HT-29 (cell line): Measurements from ENCODE around the gene CAPN14. TPM values are rescaled to one million over a fixed set of nuclear protein-coding genes. Genes with fewer than 3 reads are reported as not detected.

Experiments used
- DNase-seq: peaks from one replicate; pipeline ENCODE4 v3.0.0-alpha.2; 2015; ENCODE audit warnings: low spot score
- total RNA-seq: library from RNA; depleted of rRNA; stranded (reverse); fragments of >200 nt; shearing (Covaris generic); gene quantifications from 2 replicates; pipeline ENCODE4 v1.2.3, GENCODE V29; 2014

CAPN14 gene
- total RNA-seq, 1 experiment from 2014 or later = not detected

DNA sequence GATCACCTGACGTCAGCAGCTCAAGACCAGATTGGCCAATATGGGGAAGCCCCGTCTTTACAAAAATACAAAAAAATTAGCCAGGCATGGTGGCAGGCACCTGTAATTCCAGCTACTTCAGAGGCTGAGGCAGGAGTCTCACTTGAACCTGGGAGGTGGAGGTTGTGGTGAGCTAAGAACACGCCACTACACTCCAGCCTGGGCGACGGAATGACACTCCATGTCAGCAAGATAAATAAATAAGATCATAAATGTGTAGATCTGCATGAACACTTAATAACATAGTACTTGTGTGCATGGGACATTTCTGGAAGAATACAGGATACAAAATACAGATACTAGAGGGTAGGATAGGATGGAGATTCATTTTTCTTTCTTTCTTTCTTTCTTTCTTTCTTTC, 25.7 kb upstream of the CAPN14 start:
- no peak for DNase-seq

DNA sequence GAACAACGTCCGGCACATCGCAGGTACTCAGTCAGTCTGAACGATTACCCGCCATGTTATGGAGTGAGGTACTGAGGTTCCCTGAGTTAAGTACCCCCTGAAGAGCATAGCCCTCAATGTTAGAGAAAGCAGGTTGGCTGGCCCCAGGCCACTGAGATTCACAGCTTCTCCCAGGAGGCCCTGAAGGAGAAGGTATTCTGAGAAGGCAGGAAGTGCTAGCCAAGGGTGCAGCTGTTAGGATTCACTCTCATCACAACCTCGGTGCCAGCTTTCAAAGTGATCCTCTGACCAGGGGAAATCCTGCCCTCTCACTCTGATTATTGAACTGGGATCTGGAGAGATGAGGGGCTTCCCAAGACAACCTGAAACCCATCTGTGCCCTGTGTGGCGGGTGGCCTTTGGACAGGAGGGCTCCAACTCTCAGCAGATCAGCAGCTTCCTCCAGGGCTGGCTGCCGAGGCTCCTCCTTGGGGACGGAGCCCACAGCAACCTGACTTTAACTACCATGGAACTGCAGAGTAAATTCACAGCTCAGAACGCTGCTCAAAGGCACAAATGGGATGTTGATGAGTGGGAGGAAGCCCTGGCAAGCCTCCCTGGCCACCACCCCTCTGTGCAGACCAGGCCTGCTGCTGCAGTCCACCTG, 24.4 kb upstream of the CAPN14 start:
- DNase-seq = no peak

DNA sequence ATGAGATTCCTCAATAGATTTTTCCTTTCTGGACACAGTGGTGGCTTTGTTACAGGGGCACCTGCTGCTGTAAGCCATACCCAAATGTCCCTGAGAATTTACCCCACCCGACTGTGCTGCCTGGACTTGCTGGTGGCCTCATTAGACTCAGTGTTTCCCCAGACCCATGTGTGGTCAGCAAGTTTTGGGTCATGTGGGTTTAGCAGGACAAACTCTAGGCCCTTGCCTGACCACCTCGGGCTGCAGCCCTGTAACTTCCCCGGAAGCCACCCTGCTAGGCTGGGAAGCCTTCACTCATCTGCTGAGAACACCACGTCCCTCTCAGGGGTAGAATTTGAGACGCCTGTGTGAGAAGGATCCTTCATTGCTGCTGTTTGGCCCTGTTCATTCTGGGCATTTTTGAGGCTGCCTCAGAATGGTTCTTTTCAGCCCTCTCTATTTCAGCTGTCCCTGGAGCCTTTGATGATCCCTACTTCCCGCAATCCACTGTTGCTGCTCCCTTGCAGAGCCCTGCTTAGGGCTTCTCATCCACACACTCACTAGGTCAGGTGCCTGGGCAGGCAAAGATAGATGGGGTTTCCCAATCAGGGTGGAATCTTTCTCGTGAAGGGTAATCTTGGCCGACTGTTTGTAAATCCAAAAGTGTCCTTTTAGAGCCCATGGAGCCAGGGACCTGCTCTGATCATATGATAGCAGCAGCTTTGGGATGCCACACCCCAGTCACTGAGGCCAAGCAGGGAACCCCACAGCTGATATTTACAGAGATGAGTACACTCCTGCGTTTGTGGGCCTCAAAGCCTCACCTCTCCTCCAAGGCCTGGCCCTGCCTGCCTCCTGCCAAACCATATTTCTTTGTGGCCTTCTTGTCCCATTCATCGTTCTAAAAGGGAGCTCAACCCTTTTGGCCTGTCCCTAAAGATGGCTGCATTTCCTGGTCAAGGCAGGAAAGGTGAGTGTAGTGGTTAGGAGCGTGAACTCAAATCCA, 23.4 kb upstream of the CAPN14 start:
- no peak for DNase-seq

DNA sequence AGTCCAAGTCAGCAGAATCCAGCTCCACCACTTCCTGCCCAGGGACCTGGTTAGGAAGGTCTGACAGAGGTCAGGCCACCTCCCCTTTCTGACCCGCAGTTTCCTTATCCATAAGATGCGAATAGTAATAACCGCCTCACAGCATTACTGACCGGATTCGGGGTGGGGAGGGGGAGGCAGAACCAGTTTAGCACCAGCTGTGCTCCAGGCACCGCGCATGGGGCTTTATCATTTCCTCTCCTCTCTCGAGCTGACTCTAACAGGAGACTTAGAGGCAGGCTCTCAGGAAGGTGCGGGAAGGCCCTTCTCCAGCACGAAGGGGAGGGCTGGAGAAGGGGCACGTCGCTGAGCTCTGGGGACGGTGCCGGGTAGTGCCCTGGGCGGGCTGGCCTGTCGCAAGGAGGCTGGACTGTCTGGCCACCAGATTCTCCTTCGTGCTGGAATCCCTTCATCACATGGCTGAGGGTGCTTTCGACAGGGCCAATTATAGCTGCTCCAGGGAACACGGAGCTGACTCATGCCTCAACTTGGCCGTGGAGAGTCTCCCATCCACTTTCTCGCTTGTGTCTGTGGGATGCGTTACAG, 22.4 kb upstream of the CAPN14 start:
- DNase-seq = no peak

DNA sequence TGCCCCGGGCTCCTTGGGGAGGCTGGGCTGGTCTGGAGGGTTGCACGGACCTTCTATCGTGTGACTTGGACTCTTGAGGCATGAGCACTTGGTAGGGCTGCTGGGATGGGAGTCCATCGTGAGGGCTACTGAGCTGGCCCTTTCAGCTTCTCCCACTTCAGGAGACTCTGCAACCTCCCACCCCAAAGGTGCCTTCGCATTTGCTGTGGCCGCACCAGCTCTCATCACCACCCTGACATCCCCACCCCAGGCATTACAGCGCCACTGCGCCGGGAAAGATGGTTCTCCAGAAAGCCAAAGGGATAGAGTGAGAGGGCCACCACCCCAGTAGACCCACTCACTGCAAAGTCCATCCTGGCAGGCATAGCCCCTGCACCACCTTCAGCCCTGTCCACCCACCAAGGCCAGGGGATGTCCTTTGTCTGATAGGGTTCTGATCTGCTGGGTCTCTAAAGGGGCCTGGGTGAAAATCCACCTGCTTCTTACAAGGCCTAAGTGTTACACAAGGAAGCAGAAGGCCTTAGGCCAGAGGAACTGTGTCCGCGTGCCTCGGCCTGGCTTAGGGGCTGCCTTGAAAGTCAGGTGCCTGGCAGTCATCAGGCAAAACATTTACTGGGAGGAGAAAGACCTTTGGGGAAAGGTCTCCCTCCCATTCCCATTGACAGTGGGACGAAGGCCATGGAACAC, 21.7 kb upstream of the CAPN14 start:
- DNase-seq = no peak

DNA sequence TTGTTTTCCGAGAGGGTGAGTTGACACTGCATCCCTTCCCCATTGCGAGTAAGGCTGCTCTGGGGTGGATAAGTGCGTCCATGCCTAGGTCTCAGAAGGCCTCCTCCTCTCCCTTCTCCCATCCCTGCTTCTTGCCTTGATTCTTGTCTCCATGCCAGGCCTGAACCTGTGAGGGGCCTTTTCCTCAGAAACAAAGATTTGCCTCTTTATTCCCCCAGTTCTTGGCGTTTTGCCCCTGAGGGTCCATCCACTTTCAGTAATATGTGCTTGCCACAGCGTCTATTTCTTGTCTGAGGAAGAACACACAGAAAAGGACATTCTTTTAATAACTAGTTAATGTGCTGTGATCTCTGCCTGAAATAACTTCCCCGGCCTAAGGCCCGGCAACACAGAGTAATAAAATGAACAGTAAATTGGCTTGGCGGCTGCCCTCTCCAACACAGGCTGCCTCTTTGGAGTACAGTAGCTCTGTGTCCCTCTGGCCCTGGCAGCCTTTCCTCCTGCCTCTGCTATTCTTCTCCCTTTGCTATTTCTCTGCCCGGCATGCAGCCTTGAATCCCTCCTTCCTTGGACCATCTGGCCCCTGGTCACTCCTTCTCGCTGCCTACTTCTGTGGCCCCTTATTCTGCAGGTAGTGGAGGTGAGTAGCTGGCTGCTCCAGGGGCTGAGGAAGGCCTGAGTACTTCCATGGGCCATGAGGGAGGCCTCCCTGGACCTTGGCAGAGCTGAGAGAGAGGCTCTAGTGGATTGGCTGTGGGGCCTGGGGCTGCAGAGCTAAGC, 21.0 kb upstream of the CAPN14 start:
- no peak for DNase-seq

DNA sequence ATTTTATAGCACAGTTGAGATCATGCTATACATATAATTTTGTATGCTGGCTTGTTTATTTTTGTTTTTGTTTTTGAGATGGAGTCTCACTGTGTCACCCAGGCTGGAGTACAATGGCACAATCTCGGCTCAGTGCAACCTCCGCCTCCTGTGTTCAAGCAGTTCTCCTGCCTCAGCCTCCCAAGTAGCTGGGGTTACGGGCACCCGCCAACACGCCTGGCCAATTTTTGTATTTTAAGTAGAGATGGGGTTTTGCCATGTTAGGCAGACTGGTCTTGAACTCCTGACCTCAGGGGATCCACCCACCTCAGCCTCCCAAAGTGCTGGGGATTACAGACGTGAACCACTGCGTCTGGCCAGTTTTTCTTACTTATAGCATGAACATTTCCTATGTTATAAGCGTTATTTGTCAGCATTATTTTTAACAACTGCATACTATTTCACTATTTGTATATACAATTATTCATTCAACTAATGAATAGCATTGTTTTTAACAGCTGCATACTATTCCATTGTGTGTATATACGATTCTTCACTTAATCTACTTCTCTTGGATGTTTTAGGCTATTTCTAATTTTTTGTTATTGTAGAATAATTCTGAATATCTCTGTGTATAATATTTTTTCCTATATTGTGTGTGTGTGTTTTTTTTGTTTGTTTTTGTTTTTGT, 20.2 kb upstream of the CAPN14 start:
- no peak for DNase-seq

DNA sequence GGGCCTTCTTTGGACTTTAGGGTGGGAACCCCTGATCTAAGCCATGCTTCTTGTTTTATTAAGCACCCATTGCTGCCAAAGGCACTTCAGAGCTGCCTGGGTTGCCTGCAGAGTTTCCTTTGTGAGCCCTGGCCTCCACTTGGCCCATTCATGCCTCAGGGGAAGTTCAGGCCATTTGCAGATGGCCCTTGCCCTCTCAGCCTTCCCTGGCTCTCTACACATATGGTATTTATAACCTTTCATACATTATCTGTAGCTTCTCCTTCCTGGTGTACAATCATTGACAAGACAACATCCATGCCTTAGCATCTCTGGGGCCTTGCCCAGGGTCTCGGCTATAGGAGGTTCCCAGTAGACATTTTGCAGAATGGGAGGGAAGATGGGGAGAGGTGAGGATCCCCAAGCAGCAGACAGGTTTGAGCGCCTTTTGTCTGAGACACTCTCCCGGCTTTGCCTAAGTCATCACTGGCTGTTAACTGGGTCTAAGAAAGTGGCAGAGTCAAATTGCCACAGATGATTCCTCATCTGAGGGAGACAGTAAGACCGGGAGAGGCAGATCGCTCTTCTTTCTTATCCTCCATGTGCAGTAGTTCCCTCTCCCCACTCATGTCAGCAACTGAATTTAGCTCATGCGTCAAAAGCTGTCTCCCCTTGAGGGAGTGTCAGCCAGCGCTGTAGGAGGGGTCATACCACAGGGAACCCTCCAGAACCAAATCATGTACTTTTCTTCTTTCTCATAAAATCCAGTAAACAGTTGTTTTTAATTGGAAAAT, 19.3 kb upstream of the CAPN14 start:
- DNase-seq = no peak

DNA sequence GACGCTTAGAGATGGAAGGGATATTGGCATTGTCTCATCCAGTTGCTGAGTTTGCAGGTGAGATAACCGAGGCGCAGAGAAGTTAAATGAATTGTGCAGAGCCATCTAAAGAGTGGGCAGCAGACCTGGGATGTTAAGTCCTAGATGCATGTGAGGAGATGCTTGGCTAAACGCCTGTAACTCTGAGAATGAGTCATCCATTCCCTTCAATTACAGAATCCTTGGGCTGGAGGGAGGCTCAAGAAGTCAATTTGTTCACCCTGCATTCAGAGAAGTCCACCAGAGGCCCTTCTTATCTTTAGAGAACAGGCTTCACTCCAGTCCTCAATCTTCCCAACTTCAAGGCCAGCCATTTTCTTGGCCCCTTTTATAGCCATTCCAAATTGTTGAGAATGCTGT, 18.2 kb upstream of the CAPN14 start:
- DNase-seq = no peak

DNA sequence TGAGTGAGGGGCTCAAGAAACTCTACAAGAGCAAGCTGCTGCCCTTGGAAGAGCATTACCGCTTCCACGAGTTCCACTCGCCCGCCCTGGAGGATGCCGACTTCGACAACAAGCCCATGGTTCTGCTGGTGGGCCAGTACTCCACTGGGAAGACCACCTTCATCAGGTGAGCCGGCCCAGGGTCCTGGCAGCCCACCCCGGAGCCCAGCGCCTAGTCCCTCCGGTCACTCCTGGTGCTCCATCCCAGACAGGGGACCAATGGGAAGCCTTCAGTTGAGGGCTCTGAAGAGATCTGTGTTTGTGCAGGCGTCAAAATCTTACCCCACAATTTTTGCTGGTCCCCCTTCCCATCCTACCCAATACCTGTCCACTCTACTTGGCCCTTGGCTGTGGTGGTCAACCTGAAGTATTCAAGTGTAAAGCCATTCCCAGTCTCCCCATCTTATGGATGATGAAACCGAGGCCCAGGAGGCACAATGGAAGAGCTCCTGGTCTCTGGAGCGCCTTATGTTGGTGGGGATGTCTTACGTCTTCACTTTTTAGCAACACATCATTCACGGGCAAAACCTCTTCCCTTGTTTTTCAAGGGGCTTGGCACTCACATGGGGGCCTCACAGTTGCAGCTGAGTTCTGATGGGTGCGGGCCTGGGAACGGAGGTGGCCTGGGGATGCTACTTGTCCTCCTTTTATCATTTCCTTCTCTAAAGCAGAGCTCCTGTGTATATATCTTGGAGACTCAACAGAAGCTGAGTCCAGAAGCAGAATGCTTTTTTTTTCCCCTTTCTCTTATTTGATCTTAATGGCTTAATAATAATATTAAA, 17.6 kb upstream of the CAPN14 start:
- no peak for DNase-seq

DNA sequence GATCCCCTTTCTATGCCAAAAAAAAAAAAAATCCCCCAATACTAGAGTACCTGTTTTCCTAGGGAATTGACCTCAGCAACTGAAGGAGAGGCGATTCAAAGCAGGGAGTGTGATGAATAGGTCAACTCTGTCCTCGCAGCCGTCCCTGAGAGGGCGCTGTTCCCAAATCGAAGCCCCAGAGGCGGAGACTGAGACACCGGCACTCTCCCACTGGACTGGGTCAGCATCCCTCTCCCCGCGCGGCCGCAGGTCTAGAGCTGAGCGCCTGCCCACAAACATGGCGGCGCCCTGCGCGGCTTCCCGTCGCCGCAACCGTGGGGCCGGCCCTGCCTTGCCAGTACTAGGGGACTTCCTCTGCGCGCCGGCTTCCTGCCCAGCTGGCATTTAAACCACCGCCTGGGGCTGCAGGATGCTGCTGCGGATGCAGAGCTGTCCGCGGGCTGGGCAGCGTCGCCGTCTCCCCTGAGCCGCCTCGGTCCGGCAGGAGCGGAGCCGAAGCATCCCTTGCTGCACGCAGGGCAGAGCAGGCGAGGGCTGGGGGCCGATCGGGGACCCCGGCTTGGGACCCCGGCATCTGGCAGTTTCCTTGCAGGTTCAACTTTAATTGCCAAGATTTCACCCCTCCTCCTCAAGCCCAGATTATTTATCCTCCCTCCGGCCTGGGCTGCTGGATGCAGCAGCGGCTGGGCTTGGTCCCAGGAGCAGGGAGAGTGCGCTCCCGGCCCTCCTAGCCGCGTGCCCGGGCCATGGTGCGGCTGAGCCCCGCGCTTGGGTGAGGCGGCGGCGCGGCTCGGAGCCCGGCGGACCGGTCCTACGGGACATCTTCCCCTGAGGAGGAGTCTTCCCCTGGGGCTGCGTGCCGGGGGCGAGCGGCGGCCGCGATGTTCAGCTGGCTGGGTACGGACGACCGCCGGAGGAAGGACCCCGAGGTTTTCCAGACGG, 16.7 kb upstream of the CAPN14 start, which contains the start of gene EHD3:
Gene EHD3 (plus strand): TSS at position 412 of the 942 bp plus-strand sequence. CDS start 470 bp downstream, at position 882.
- DNase-seq = no peak

DNA sequence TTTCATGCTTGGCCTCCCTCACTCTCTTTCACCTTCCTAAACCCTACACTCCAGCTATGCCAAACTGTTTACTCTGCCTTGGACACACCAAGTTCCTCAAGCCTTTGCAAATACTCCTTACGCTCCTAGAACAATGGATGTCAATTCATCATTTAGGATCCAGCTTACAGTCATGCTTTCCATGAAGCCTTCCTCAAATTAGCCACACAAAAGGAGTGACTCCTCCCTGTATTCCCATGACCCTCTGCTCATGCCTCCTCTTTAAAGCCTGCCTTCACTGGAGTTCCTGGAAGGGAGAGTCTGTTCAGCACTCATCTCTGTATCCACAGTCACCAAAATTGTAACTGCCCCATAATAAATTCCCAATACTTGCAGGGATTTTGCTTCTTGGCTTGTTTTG, 15.9 kb upstream of the CAPN14 start:
- DNase-seq = no peak

DNA sequence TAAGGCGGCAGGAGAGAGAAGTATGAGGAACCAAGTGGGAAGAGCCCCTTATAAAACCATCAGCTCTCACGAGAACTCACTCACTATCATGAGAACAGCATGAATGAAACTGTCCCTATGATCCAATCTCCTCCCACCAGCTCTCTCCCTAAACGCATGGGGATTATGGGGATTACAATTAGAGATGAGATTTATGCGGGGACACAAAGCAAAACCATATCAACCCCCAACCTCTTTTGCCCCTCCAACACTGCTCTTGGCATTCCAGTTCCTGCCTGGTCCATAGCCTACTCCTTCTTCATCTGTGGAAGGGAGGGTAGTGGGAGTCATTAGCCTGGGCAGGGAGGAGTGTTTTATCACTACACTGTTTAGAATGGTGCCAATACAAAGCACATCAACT, 15.3 kb upstream of the CAPN14 start:
- DNase-seq = no peak

DNA sequence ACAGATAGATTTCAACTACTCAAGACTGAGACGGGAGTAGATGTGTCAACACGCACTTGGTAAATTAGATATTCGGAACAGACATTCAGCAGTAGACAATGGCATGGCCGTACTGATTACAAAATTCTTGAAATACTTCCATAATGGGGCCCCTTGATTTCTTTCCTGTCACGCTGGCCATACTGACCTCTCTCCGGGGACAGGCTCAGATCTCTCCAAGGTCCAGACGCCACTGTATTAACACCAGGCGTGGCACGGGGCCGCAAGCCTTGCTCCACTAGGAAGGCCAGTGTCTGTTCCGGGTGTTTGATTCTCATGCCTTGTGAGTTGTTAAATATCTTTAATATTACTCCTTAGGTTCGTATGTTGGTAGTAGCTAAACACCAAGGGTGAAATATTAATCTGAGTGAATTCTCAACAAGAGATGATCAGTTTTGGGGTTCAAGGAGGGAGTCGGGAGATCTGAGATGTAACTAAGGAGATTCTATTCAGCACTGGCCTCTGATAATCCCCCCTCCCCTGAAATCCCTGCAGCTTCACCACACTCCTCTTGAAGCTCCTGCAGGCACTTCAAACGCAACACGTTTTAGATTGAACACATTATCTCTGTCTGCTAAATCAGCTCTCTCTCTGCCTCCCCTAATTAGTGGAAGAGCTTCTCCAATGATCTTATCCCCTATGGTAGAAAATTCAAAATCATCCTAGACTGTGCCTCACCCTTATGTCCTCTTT, 14.4 kb upstream of the CAPN14 start:
- DNase-seq = no peak

DNA sequence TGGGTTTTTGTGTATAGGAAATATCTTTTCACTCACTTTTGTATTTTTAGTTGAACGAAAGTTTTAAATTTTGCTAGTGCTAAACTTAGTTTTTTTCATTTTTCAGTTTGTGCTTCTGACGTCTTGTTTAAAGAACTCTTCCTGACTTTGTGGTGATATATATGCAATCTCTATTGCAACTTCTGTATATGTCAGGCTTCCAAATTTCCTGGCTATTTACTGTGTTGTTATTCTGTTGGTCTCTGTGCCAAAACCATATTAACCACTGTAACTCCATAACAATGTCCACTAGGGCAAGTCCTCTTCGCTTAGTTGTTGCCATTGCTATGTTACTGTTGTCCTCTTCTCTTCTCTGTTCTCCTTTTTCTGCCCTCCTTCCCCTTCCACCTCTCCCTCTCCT, 13.4 kb upstream of the CAPN14 start:
- DNase-seq = no peak

DNA sequence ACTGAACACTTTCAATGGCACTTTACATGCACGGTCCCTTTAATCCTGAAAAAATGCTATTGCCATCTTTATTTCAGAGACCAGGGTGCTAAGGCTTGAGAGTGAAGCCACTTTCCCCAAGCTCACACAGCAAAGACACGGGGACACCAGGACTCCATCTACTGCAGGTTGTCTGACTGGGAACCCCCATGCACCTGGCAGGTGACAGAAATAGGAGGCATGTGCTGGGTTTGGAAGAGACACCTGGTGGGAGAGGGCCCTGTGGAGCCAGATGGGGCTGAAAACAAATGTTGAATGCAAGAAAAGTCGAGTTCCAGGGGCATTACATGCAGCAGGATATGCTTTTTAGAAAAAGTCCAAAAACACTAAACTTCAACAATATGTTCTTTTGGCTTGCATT, 11.4 kb upstream of the CAPN14 start:
- no peak for DNase-seq

DNA sequence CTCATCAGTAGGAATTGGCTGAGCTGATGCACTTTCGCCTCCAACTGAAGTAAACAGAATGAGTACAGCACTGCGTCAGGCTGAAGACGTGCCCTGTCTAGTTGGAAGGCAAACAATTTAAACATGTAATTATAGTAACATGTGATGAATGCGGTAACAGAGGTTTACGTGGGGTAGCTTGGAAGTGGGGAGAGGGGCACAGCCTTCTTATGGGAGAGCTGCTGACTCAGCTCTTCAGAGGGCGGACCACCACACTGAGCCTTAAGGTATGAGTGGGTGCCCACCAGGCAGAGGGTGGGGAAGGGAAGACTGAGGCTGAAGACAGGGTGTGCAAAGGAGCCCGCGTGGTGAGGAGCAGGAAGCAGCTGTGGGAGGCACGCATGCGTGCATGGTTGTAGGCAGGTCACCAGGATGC, 10.4 kb upstream of the CAPN14 start:
- DNase-seq = no peak
